ENCODE measurements around the gene SPATA31A1.
"Not testable (repeated sequence)": the region's sequence is repeated elsewhere in the genome, so short reads cannot be mapped to it uniquely, and the experiment has no call there.

GRCh38 chr9:39407261-39408204, 52.1 kb downstream of the SPATA31A1 start:
- TF ChIP-seq RAD21 (CRISPR knock-in tag; IDR thresholded peaks at IDR 0.05); KDM1A (CRISPR knock-in tag; IDR thresholded peaks at IDR 0.05); ZSCAN22 (CRISPR knock-in tag; IDR thresholded peaks at IDR 0.05); MXI1 (IDR thresholded peaks at IDR 0.05; ENCODE audit: borderline replicate concordance, low read depth, low read length); ZNF513 (CRISPR knock-in tag; conservative IDR thresholded peaks at IDR 0.05): not testable (repeated sequence)

All from HepG2 (cell line).